Activated CD8-positive, alpha-beta memory T cell treated with anti-CD3 and anti-CD28 coated beads, Interleukin-2, amount 50 U/mL, for 48 hours (primary cell): ENCODE data around the gene FOXL3.
"Not testable (repeated sequence)": the region's sequence is repeated elsewhere in the genome, so short reads cannot be mapped to it uniquely, and the experiment has no call there.

ENCODE experiments used
- DNase-seq: peaks from one replicate; pipeline ENCODE4 v3.0.0-alpha.2; 2020

FOXL3 gene

DNA sequence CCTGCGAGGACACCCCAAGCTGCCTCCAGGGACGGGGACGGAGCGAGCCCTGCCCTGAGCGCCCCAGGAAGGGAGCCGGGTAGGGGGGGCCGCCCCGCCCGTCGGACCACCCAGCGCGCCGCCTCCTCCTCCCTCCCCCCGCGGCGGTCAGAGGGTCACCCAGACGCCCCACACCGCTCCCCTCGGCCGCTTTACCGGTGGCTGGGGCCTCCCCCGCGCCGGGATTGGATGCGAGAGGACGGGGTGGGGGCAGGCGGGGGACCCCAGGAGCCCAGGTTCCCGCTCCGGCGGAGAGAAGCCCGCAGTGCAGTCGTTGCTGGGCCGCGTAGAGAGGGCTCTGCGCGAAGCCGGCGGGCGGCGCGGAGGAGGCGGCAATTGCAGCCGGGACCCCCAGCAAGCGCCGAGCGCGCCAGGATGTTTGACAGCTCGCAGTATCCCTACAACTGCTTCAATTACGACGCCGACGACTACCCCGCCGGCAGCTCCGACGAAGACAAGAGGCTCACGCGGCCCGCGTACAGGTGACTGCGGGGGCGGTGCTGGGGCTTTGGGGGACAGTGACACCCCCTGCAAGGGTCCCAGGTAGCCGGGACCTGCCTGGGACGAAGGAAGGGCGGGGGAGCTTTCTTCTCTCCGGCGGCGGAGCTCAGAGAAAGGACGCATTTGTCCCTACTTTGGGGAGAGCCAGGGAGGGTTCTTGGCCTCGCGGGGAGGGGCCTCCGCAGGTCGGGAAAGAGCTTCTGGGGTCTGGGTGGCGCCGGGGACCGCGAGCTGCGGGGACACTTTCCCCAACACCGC lies at the start of gene FOXL3:
FOXL3 (plus strand) TSS at position 415 of the 798 bp plus-strand sequence; CDS start at position 415, 0 bp downstream.
- no peak for DNase-seq

DNA sequence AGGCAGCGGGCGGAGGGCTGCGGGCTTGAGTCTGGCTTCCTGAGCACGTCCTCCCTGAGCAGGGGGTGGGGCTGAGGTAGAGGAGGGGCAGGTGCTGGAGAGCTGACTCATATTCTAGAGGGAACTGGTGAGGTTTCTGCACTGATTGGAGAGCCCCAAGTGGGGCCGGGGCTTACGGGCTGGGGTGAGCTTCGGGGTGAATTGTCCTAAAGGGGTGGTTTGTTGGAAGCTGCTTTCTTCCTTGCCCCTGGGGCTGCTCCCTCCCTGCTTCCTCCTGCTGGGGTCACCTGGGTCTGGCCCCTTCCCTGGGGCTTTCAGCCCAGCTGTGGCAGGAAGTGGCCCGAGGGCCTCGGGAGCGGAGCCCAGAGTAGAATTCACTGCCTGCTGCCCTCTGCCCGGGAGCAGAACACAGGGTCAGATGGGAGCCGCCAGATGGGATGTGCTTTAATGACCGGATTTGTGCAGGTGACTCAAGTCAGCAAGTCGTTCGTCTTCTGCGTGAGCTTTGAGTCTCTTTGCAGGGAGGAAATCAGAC lies 49.0 kb upstream of the FOXL3 start:
- DNase-seq: no peak

- no peak for DNase-seq
Observed at GRCh38 chr7:241513-241912, 48.5 kb upstream of the FOXL3 start.

GRCh38 chr7:242826-243579 lies 47.0 kb upstream of the FOXL3 start:
- not testable (repeated sequence) for DNase-seq

DNA sequence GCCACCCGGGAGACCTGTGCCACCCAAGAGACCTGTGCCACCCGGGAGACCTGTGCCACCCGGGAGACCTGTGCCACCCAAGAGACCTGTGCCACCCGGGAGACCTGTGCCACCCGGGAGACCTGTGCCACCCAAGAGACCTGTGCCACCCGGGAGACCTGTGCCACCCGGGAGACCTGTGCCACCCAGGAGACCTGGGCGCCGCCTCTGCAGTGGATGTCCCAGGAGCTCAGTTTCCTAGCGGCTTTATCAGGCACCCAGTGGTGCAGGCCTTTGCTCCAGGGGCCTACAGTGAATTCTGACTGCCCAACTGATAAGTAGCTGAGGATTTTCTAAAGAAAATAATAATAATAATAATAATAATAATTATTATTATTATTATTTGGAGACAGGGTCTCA lies 46.4 kb upstream of the FOXL3 start:
- not testable (repeated sequence) for DNase-seq

DNA sequence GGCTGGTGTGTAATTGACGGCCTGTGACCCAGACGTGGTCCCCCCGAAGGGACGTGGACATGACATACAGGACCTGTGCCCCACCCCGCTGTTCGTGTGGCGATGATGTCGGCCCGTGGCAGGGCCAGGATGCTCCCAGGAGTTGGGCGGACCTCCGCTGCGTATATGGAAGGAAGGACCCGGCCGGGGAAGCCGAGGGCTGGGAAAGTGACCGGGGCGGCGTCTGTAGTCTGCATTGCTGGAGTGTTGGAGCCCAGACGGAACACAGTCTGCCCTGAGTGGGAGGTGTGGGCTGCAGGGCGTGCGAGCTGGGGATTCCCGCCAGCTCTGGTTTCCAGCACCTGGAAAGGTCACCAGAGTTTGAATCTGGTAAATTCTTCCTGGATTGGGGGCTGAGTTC lies 45.0 kb upstream of the FOXL3 start:
- no peak for DNase-seq

GRCh38 chr7:245574-246295 lies 44.2 kb upstream of the FOXL3 start:
- DNase-seq: no peak

- DNase-seq: no peak
Observed at GRCh38 chr7:246451-246850, 43.5 kb upstream of the FOXL3 start.

DNA sequence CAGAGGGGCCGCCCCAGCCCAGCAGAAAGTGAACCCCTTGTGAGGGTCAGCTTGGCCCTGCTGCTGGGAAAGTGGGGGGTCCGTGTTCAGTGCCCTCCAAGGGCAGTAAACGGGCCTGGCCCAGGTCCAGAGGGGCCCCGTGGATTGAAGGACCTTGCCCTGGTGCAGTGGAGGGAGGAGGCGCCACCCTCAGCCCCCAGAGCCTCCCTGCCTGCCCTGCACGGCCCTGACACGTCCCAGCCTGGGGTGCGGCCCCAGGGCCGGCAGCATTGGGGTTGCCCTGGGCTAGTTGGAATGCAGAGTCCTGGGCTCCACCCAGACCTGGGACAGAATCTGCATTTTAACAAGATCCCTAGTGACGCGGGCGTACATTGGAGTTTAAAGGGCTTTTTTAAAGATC lies 42.8 kb upstream of the FOXL3 start:
- DNase-seq: no peak

DNA sequence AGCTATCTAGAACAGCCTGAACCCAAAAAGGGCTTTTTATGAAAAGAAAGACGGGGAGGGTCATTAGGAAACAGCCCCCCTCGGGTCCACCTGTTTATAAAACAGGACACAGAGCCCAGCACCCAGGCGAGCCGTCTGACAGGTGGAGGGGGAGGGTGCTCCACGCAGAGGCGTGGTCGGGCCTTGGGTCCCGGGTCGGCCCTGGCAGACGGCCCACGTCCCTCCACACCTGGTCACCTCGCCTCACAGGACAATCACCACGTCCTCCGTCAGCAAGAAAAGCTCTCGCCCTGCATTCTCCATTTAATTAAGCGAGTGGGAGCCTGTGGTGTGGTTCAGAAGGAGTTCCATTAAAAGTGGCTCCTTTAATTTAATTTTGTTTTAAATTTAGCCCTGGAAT lies 42.3 kb upstream of the FOXL3 start:
- DNase-seq: no peak

GRCh38 chr7:248732-249435 lies 41.1 kb upstream of the FOXL3 start:
- DNase-seq: no peak

DNA sequence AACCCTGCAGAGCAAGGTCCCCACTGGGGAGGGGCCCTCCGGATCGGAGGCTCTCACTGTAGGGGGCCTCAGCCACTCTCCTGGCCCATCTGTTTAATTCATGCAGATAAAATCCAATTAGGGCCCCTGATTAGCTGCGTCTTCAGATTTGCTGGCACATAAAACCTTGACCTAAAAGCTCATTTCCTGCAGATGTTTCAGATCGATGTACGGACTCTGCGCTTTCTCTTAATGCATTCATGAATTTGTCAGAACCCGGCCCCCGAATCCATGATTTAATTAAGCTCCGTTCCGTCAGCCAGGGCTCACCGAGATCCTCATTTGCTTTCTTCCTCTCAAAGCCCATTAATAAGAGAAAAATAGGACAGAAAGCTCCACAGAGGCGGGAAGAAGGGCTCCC lies 40.0 kb upstream of the FOXL3 start:
- DNase-seq: no peak

DNA sequence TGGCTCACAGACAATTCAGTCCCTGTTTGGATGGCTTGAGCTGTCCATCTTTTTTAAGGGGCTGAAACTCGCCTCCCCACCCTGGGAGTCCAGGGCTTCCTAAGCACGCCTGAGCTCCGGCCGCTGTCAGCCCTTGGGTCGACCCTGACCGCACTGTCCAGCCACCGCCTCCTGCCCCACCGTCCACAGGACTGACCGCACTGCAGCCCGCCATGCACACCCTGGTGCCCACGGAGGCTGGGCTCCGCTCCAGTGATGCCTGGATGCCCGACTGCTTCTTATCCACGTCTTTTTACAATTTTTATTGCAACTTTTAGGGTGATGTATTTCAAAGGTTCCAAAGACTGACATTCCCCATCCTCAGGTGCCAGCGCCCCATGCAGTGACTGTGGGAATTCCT lies 39.4 kb upstream of the FOXL3 start:
- DNase-seq: no peak

- no peak for DNase-seq
Observed at GRCh38 chr7:251005-251404, 39.0 kb upstream of the FOXL3 start.

GRCh38 chr7:251446-252175 lies 38.4 kb upstream of the FOXL3 start:
- DNase-seq: no peak

DNA sequence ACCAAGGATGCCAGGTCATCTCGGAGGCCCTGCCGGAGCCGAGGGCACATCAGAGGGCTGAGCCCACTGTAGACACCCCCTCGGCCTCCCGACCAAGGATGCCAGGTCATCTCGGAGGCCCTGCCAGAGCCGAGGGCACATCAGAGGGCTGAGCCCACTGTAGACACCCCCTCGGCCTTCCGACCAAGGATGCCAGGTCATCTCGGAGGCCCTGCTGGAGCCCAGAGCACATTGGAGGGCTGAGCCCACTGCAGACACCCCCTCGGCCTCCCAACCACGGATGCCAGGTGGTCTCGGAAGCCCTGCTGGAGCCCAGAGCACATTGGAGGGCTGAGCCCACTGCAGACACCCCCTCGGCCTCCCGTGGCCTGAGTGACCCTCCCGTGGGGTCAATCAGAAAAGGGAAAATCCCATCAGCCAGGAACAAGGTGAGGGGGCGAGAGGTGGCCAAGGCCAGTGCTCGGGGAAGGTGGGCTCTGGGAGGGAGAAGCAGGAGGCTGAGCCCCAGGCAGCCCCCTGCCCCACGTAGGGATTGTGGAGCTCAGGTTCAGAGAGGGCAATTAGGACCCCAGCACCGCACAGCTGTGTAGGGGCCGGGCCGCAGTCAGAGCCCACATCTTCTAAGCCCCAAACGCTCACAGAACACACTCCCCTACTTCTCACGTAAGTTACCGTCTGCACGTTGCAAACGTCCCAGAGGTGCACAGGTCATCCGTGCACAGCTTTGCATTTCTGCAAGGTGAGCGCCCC lies 37.6 kb upstream of the FOXL3 start:
- DNase-seq: no peak

DNA sequence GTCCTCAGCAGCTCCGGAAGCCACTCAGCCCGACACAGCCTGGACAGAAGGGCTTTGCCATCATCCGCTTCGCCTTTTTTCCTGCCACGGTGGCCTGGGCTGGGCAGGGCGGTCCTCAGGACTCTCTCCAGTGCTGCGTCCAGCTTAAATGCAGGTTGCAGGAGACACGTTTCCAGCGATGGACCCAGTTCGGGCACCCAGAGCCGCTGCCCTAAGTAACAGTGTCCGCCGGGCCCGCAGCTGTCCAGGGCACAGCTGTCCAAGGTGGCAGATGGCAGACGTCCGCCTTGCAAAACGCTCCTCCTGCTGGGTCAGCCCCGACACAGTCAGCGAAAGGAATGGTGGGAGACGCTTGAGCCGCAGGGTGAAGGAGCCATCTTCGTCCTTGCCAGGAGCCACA lies 37.0 kb upstream of the FOXL3 start:
- no peak for DNase-seq

GRCh38 chr7:253581-254336 lies 36.2 kb upstream of the FOXL3 start:
- DNase-seq: no peak

DNA sequence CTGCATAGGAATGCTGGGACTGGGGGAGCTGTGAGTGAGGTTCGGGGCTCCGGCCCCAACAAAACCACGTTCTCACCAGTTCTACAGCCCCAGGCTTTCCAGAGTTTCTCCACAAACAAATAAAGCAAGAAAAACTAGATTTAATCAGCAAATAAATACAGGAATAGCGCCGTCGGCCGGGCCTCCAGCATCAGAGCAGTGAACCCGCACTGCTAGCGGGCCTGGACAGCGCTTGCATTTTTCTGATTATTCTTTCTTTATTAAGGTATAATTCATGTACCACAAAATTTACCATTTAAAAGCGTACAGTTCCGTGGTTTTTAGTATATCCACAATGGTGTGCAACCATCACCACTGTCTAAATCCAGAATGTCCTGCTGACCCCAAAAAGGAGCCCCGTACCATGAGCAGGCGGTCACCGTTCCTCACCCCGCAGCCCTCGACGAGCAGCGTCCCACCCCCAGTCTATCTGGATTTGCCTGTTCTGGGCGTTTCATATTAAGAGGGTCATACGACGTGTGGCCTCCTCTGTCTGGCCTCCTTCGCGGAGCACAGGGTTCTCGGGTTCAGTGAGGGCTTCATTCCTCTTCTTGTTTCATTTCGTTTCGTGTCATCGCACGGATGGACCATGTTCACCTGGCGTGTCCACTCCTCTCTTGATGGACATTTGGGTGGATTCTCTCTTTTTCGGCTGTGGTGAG lies 35.5 kb upstream of the FOXL3 start:
- DNase-seq: no peak

DNA sequence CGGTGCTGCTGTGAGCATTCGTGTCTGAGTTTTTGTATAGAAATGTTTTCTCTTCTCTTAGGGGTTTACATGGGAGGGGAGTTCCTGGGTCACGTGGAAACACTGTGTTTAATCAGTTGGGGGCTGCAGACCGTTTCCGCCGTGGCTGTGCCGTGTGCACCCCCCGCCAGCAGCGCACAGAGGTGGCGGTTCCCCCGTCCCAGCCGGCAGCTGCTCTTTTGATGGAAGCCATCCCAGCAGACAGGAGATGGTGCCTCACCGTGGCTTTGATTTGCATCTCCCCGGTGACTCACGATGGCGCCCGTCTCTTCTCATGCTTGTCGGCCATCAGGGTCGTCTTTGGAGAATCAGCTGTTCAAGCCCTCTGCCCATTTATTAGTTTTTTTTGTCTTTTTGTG lies 34.9 kb upstream of the FOXL3 start:
- DNase-seq: no peak
